A549 (cell line): ENCODE data around the gene AGBL4. TPM values are rescaled to one million over a fixed set of nuclear protein-coding genes. Genes with fewer than 3 reads are reported as not detected.

ENCODE experiments used
- ATAC-seq, 2 experiments: fragments of 200-7000 bp in 1 of 2; fragments of >200 bp in 1 of 2; cut with Nextera tagmentation in 1 of 2; cut with Tn5 transposase in 1 of 2; 3 replicates each; pipeline versions ENCODE4 v1.8.0 to v1.9.1; 2018 to 2020; ENCODE audit warnings: mild to moderate bottlenecking in 1 of 2, moderate library complexity in 1 of 2
- CTCF ChIA-PET: fragments of 300-600 bp; sonication (Branson Sonifier 250); formaldehyde crosslinking; extraction: SDS; loops from one replicate; lab custom pipeline; 2021; ENCODE audit warnings: antibody characterized with exemption, inconsistent platforms; lab: Yijun Ruan, JAX
- POLR2A ChIA-PET: fragments of 350-600 bp; formaldehyde crosslinking; extraction: SDS; loops from one replicate; lab custom pipeline; 2021; ENCODE audit warnings: antibody characterized with exemption, inconsistent platforms; lab: Yijun Ruan, JAX
- DNase-seq, 2 experiments: peaks; one replicate each; pipeline versions ENCODE4 v3.0.0 to v3.0.0-alpha.2; 2011 to 2016; ENCODE audit warnings: low read depth in 1 of 2, low spot score in 1 of 2
- FAIRE-seq: peaks from 2 replicates; lab custom pipeline; 2011; peaks lifted over from hg19 to GRCh38; lab: Jason Lieb, UNC
- H3K27ac ChIP-seq, 2 experiments: fragments of >200 bp; sonication (Bioruptor Twin); formaldehyde crosslinking; 3 replicates each; pipeline ENCODE4 v1.5.1; 2016 to 2017
- H3K4me1 ChIP-seq: fragments of >200 bp; sonication (Bioruptor Twin); formaldehyde crosslinking; 3 replicates; pipeline ENCODE4 v1.6.1; 2016
- H3K4me2 ChIP-seq: fragments of >200 bp; sonication (Bioruptor Twin); formaldehyde crosslinking; 3 replicates; pipeline ENCODE4 v1.6.1; 2016
- H3K4me3 ChIP-seq: fragments of >200 bp; sonication (Bioruptor Twin); formaldehyde crosslinking; 3 replicates; pipeline ENCODE4 v1.5.1; 2016
- H3K9me3 ChIP-seq: fragments of >200 bp; sonication (Bioruptor Twin); formaldehyde crosslinking; 3 replicates; pipeline ENCODE4 v1.6.1; 2016
- CBX2 ChIP-seq: fragments of 200-600 bp; sonication (generic); IDR thresholded peaks from 2 replicates; pipeline ENCODE4 v1.6.1; 2016; ENCODE audit warnings: low read depth, mild to moderate bottlenecking, borderline replicate concordance
- CHD4 ChIP-seq: fragments of 200-600 bp; sonication (generic); IDR thresholded peaks from 2 replicates; pipeline ENCODE4 v1.6.1; 2016; ENCODE audit warnings: antibody characterized with exemption, mild to moderate bottlenecking, borderline replicate concordance
- FOSB ChIP-seq: fragments of 250-450 bp; sonication (Bioruptor Pico); IDR thresholded peaks from 2 replicates; pipeline ENCODE4 v1.5.0; 2020; ENCODE audit warnings: mild to moderate bottlenecking, moderate library complexity
- FOXS1 ChIP-seq: fragments of 250-450 bp; sonication (Bioruptor Pico); IDR thresholded peaks from 2 replicates; pipeline ENCODE4 v1.5.0; 2020; ENCODE audit warnings: mild to moderate bottlenecking, moderate library complexity
- GATA3 ChIP-seq: IDR thresholded peaks from 2 replicates; pipeline ENCODE4 v1.6.1; 2012; ENCODE audit warnings: borderline replicate concordance
- HDAC2 ChIP-seq: fragments of 200-600 bp; sonication (generic); IDR thresholded peaks from 2 replicates; pipeline ENCODE4 v1.6.1; 2016
- HEYL ChIP-seq: fragments of 250-450 bp; sonication (Bioruptor Pico); IDR thresholded peaks from 2 replicates; pipeline ENCODE4 v1.8.0; 2021; ENCODE audit warnings: mild to moderate bottlenecking, moderate library complexity
- JUN ChIP-seq, 2 experiments: fragments of >200 bp; sonication (Bioruptor Twin); formaldehyde crosslinking; IDR thresholded peaks; 2 replicates in 1 of 2; 3 replicates in 1 of 2; pipeline ENCODE4 v1.6.1; 2016 to 2017
- JUNB ChIP-seq: fragments of >200 bp; sonication (Bioruptor Twin); formaldehyde crosslinking; IDR thresholded peaks from 2 replicates; pipeline ENCODE4 v1.6.1; 2016
- KDM5A ChIP-seq: fragments of 200-600 bp; sonication (generic); IDR thresholded peaks from 2 replicates; pipeline ENCODE4 v1.6.1; 2016; ENCODE audit warnings: antibody characterized with exemption, mild to moderate bottlenecking
- MAZ ChIP-seq: fragments of 150-350 bp; IDR thresholded peaks from 2 replicates; pipeline ENCODE4 v1.6.1; 2014; ENCODE audit warnings: antibody characterized with exemption, low read depth, low read length, borderline replicate concordance
- NPAS2 ChIP-seq: fragments of 250-450 bp; sonication (Bioruptor Pico); IDR thresholded peaks from 2 replicates; pipeline ENCODE4 v1.8.0; 2022; ENCODE audit warnings: mild to moderate bottlenecking, moderate library complexity, borderline replicate concordance
- PHF8 ChIP-seq: fragments of 200-600 bp; sonication (generic); IDR thresholded peaks from 2 replicates; pipeline ENCODE4 v1.6.1; 2016; ENCODE audit warnings: low read depth, mild to moderate bottlenecking, antibody characterized with exemption, moderate library complexity, borderline replicate concordance
- POLR2A ChIP-seq: IDR thresholded peaks from 2 replicates; pipeline ENCODE4 v1.6.1; 2012; ENCODE audit warnings: mild to moderate bottlenecking, low read length
- POLR2AphosphoS2 ChIP-seq: conservative IDR thresholded peaks from 2 replicates; pipeline ENCODE4 v1.6.1; 2012; ENCODE audit warnings: low read length, improper control_type of control experiment, inconsistent platforms
- RAD21 ChIP-seq, 2 experiments: fragments of >200 bp in 1 of 2; sonication (Bioruptor Twin) in 1 of 2; formaldehyde crosslinking in 1 of 2; IDR thresholded peaks in 1 of 2; conservative IDR thresholded peaks in 1 of 2; 2 replicates in 1 of 2; 3 replicates in 1 of 2; pipeline ENCODE4 v1.6.1; 2012 to 2018; ENCODE audit warnings: inconsistent platforms in 1 of 2
- RARB ChIP-seq: fragments of 250-450 bp; sonication (Bioruptor Pico); IDR thresholded peaks from 2 replicates; pipeline ENCODE4 v1.8.0; 2021; ENCODE audit warnings: mild to moderate bottlenecking, moderate library complexity
- RCOR1 ChIP-seq: fragments of 150-350 bp; IDR thresholded peaks from 2 replicates; pipeline ENCODE4 v1.6.1; 2014; ENCODE audit warnings: antibody characterized with exemption, low read length, low read depth
- SREBF2 ChIP-seq: fragments of 450-650 bp; IDR thresholded peaks from 2 replicates; pipeline ENCODE4 v1.6.1; 2014; ENCODE audit warnings: mild to moderate bottlenecking, moderate library complexity
- ZC3H11A ChIP-seq: fragments of 450-650 bp; IDR thresholded peaks from 2 replicates; pipeline ENCODE4 v1.6.1; 2014; ENCODE audit warnings: antibody characterized with exemption, mild to moderate bottlenecking
- ZFP36 ChIP-seq: fragments of 450-650 bp; IDR thresholded peaks from 2 replicates; pipeline ENCODE4 v1.6.1; 2014; ENCODE audit warnings: borderline replicate concordance; ENCODE audit not compliant: partially characterized antibody
- WGBS: methylation state at CpG from one replicate; pipeline ENCODE4 v1.1.6; 2017; ENCODE audit errors: missing lambda C conversion rate; 5-methylcytosine and 5-hydroxymethylcytosine counted together
- polyA plus RNA-seq, 4 experiments: library from polyadenylated mRNA; depleted of rRNA in 3 of 4; stranded (reverse); fragments of >200 nt; fragmentation: RNase III in 1 of 4; extraction: RNeasy Plus Mini Kit Qiagen cat#74134 plus additional on column Dnase treatment in 1 of 4; gene quantifications; 2 replicates in 3 of 4; 3 replicates in 1 of 4; pipeline ENCODE4 v1.2.3, GENCODE V29; 2011 to 2017
- TF ChIP-seq, protein P1 (sequence below): IDR thresholded peaks from 2 replicates; pipeline ENCODE4 v1.6.1; 2012; ENCODE audit warnings: low read depth, borderline replicate concordance
- TF ChIP-seq, protein P2 (sequence below): fragments of 250-450 bp; sonication (Bioruptor Pico); IDR thresholded peaks from 2 replicates; pipeline ENCODE4 v1.5.0; 2021; ENCODE audit warnings: mild to moderate bottlenecking, moderate library complexity, borderline replicate concordance
- TF ChIP-seq, protein P3 (sequence below): fragments of 450-650 bp; IDR thresholded peaks from 2 replicates; pipeline ENCODE4 v1.6.1; 2014; ENCODE audit warnings: antibody characterized with exemption
- TF ChIP-seq, protein P4 (sequence below): fragments of >200 bp; sonication (Bioruptor Twin); formaldehyde crosslinking; IDR thresholded peaks from 2 replicates; pipeline ENCODE4 v1.6.1; 2016

Gene AGBL4
- polyA plus RNA-seq, 2 of the 4 experiments (the other 2 are of a cell fraction) = not detected

- CTCF ChIA-PET = no interaction called here
- Histone ChIP-seq H3K4me1 (no peaks in the 10 kb centered on the region), H3K4me3 (no peak overlapping the region), H3K4me2 (no peak overlapping the region), H3K9me3 (peaks cover 13% of the 10 kb centered on the region; the same call in 1 of the 3 replicates), H3K27ac (no peak overlapping the region)
- FAIRE-seq (no peak), ATAC-seq (no peak), DNase-seq (no peak)
- TF ChIP-seq POLR2AphosphoS2 (no peak), ZFP36 (no peak), RAD21 (conservative IDR thresholded peaks at IDR 0.05 in 1 of 2, IDR thresholded peaks at IDR 0.05 in 1 of 2) (no peak), MAZ (no peak), NPAS2 (CRISPR knock-in tag) (no peak), KDM5A (no peak), RARB (CRISPR knock-in tag) (no peak), FOXS1 (CRISPR knock-in tag) (no peak), CHD4 (no peak), HDAC2 (no peak), JUNB (no peak), CBX2 (no peak), GATA3 (no peak), SREBF2 (no peak), ZC3H11A (no peak)
- TF ChIP-seq, protein P1, sequence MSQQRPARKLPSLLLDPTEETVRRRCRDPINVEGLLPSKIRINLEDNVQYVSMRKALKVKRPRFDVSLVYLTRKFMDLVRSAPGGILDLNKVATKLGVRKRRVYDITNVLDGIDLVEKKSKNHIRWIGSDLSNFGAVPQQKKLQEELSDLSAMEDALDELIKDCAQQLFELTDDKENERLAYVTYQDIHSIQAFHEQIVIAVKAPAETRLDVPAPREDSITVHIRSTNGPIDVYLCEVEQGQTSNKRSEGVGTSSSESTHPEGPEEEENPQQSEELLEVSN = no peak
- TF ChIP-seq, all 56 proteins: peak for 0
- 18% methylated on average over 1 of the region's 2 CpGs for WGBS
- POLR2A ChIA-PET = no interaction called here
Measured at GRCh38 chr1:48864913-48865312, 1158.8 kb downstream of the AGBL4 start.

DNA sequence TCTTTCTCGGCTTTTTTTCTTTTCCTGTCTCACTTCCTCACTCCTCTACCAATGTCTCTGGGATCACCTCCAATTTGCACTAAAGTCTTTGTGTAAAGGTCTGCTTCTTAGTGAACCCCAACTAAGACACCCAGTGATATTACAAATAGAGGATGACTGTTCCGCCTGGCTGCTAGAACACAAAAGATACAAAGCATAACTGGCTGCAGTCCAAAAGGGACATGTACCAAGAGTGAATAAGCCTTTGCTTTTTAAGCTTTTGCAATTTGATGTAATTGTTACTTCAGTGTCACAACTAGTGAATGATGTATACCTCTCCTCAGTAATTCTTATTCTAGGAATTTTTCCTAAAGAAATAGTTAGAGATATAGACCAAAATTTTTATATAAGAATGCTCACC is 1164.3 kb downstream of the AGBL4 start:
- FAIRE-seq = no peak
- no peak for TF ChIP-seq HEYL (CRISPR knock-in tag)
- no peak for TF ChIP-seq CHD4
- no peak for TF ChIP-seq FOSB (CRISPR knock-in tag)
- TF ChIP-seq, protein P2, sequence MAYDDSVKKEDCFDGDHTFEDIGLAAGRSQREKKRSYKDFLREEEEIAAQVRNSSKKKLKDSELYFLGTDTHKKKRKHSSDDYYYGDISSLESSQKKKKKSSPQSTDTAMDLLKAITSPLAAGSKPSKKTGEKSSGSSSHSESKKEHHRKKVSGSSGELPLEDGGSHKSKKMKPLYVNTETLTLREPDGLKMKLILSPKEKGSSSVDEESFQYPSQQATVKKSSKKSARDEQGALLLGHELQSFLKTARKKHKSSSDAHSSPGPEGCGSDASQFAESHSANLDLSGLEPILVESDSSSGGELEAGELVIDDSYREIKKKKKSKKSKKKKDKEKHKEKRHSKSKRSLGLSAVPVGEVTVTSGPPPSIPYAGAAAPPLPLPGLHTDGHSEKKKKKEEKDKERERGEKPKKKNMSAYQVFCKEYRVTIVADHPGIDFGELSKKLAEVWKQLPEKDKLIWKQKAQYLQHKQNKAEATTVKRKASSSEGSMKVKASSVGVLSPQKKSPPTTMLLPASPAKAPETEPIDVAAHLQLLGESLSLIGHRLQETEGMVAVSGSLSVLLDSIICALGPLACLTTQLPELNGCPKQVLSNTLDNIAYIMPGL (CRISPR knock-in tag) = no peak
- TF ChIP-seq RCOR1 = no peak
- no peak for TF ChIP-seq PHF8
- TF ChIP-seq CBX2 = no peak
- TF ChIP-seq FOXS1 (CRISPR knock-in tag) = no peak
- TF ChIP-seq ZFP36 = no peak
- TF ChIP-seq NPAS2 (CRISPR knock-in tag) = no peak
- TF ChIP-seq, protein P3, sequence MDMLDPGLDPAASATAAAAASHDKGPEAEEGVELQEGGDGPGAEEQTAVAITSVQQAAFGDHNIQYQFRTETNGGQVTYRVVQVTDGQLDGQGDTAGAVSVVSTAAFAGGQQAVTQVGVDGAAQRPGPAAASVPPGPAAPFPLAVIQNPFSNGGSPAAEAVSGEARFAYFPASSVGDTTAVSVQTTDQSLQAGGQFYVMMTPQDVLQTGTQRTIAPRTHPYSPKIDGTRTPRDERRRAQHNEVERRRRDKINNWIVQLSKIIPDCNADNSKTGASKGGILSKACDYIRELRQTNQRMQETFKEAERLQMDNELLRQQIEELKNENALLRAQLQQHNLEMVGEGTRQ = no peak
- no peak for TF ChIP-seq POLR2A
- TF ChIP-seq JUNB = no peak
- TF ChIP-seq, protein P1 = no peak
- TF ChIP-seq, protein P4, sequence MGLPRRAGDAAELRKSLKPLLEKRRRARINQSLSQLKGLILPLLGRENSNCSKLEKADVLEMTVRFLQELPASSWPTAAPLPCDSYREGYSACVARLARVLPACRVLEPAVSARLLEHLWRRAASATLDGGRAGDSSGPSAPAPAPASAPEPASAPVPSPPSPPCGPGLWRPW = no peak
- TF ChIP-seq JUN (IDR thresholded peaks at IDR 0.05) = no peak
- no peak for TF ChIP-seq SREBF2
- TF ChIP-seq, all 56 proteins: peak for 0
- no peaks in the 10 kb centered on the region for H3K4me1 ChIP-seq
- no peak for DNase-seq
- no peak overlapping the region for H3K4me3 ChIP-seq
- no peak overlapping the region for H3K27ac ChIP-seq
- ChIA-PET POLR2A (no interaction called here), CTCF (no interaction called here)
- no peak for ATAC-seq
- peaks cover 13% of the 10 kb centered on the region; the same call in 1 of the 3 replicates for H3K9me3 ChIP-seq
- 19% methylated on average over 2 of the region's 2 CpGs for WGBS
- H3K4me2 ChIP-seq = no peak overlapping the region
